ENCODE results near the gene UPP1.

Gene UPP1

DNA sequence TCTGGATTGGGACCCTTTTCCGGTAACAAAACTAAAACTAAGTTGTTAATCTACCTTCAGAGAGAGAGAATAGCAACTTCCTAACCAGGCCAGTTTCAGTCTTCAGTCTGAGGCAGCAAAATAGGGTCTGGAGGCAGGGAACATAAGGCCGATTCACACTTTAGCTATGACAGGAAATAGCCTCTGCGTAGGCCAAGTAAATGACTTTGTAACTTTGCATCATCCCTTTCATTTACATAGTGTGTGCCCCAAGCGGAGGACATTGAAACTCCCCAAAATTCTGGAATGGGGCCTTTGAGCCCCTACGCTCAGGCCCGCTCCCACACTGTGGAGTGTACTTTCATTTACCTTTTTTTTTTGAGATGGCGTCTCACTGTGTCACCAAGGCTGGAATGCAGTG lies 1.7 kb upstream of the UPP1 start:
- DNase-seq: no peak

DNA sequence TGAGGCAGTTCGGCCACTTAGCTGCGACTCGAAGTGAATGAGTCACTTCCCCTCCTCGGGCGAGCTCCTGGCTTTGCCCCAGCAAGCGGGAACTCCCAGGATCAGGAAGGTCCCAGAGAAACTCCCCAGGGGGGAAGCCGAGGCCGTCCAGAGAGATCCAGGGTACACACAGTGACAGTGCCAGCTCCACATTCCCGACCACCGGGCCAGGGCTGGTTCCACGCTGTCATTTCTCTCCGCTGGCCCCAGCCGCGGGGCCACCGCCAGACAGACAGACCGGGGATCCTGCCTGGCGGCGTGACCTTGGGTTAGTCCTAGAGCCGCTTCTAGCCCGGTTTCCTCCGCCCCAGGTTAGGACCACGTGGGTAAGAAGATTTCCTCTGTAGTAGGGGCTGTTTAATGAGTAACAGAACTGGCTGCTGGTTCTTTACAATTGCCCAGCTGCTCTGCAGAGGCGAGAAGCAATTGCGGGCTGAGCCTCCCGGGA lies 463 bp upstream of the UPP1 start:
- peak; percentile 91 to 96 for DNase-seq

DNA sequence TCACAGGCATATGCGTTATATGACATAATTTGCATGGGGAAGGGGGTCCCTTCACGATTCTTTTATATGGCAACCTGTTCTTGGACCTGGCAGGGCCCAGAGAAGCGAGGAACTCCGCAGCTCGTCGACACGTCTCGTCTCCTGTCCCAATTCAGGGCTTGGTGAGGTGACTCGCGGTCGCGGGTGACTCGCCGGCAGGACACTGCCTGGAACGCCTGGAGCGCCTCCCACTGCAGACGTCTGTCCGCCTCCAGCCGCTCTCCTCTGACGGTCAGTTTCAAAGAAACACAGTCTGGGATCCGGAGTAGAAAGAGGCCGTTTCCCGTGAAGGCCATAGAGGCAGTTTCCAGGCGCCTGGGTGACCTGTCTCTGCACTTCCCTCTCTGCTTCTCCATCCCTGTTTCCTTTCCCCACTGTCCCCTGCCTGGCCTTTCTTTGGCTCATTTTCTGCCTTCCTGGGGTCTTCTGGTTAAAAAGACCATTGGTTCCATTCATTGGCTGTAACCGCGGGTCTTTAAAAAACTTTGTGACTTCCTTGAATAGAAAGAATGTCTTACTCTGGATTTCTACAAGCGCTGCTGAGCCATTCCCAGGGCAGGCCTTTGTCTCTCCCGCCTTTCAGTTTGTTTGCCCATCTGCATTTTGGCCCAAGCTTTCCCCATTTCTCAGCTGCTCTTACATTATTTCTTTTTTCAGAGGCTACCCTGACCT lies 1.2 kb downstream of the UPP1 start:
- no peak for DNase-seq

DNA sequence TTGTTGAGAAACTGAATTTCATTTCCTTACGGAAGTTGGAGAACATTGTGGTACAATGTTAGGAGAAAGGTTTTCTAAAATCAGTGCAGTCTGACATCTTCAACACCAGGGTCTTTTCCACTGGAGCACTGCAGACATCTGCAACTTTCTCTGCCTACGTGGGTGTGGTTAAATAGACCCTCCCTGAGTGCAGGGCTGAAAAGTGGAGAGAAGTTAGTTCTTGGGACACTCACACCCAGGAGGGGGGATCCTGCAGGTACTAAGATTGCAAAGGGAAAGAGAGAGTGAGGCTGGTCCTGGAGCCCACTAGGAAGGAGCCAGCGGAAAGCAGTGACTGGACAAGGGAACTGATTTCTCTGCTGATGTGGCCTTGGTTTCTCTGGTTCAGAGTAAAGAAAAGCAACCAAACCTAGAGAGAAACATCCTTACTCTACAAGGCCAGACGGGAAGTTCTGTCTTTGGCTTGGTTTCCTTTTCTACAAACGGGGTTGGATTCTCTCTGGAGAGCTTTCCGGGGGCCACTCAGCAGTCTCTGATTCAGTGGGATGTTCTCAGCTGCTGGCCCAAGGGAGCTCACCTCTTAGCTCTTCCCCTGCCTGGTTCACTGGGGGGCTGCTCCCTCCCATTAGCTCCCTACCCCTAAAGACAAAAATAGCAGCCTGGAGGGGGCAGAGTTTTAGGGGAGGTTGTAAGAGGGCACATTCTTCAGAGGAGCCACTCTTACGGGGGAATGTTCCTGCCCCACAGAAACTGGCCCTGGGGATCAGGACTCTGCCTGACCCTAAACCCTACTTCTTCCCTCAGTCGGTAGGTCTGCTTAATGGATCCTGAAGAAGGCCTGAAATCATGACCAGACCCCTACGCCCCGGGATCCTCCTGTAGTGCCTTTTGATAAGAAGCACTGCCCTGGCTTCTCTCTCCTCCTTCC lies 2.7 kb downstream of the UPP1 start:
- no peak for DNase-seq

DNA sequence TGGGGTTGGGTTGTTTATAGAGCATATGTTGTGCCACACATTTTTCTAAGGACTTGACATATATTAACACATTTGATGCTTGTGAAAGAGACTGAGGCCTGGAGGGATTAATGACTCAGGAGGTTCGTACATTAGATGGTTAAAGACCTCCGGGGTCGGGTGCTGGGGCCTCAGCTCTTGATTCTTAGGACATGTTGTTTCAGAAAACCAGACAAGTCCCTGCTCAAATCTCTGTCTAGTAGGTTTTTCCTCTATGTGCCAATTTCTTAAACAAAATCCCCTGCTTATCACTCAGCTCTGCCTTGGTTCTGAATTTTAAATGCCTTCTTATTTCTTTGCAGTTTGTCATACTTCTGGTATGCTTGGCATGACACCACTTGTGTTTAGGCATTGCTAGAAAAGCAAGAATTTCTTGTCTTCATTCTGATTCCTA lies 5.8 kb downstream of the UPP1 start:
- no peak for DNase-seq

DNA sequence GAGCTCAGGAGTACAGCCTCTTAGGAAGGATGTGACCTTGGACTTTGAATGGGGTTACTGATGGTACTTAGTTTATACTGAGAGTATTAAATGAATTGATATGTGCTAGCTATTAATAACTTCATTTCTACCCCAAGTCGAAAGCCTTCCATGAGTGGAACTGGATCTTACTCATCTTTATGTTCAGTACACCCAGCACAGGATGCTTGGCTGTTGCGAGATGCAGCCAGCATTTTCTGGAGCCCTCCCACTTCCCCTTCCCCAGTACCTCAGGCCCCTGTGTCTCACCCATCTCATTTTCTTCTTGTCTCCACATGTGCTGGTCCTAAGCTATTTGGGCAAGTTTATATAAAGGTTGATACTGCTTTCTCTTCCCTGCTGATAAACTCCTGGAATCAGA lies 7.2 kb downstream of the UPP1 start:
- DNase-seq: peak in 1 of 2 donors; percentile 69

DNA sequence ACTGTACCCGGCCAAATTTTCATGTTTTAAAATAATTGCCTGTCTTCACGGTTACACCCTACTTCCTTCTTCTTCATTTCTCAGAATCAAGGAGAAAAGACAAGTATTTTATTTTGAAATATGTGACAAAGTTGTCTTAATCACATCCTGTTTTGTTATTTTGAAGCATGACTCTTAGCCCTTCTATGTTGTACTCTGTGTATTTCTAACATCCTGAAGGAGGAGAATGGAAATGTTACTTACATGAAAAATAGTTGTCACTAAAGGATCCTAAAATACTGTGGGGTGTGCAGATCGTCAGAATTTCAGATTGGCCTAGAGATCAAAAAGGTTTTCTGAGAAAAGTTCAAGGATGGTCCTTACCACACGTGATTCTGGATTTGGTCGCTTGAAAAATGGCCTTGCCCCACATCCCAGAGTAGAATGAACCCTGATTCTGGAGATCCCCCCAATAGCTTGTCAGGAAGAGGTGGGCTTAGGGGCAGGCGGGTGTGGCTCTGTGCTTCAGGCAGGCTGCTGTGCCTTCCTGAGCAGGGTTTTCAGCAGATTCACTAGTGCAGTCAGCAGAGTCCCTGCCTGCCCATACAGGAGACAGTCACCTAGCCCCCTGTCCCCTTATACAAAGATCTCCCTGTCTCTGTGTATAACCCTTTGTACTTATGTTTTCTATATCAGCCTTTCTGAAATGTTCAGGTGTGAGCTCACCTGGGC lies 8.6 kb downstream of the UPP1 start:
- DNase-seq: peak in 1 of 2 donors; percentile 60

DNA sequence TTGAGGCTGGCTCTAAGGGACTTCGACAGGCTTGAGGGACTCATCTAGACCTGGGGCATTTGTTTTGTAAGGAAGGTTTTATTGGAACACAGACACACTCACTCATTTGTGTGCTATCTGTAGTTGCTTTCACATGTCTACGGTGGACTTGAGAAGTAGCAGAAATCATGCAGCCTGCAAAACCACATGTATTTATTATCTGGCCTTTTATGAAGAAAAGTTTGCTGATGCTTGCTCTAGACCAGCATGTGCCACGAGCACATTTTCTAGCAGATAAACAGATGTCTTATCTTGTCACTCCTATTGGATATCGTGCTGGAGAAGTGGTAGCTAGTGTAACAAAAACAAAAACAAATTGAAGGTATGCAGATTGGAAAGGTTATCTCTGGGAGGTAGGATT lies 9.8 kb downstream of the UPP1 start:
- DNase-seq: no peak

DNA sequence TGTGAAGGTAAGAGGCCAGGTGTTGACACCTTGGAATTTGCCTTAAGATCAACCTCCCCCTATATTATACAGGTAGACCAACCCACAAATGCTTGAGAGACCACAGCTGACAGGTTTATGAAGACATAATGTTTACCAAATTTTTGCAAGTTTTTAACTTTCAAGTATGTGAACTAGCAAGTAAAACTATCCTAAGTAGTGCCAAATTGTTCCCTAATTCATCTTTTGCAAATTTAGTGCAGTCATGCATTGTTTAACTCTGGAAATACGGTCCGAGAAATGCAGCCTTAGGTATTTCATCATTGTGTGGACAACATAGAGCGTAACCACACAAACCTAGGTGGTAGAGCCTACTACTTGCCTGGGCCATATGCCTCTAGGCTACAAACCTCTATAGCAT lies 10.7 kb downstream of the UPP1 start:
- no peak for DNase-seq

DNA sequence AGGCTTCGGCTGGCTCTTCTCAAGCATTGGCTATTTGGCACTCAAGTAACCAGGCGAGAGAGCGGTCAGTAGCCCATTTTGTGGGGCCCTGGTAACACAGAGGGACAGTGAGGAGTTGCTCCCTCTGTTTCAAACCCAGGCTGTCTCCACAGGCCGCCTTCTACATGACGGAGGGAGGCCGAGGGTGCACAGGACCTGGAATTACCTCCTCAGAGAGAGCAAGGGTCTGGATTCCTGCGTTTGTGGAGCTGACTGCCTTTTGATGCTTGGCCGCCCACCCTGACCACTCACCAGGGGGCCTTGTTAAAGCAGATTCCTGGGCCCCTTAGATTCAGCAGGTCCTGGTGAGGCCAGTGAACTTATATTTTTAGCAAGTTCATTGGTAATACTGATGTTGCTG lies 12.3 kb downstream of the UPP1 start:
- DNase-seq: no peak

DNA sequence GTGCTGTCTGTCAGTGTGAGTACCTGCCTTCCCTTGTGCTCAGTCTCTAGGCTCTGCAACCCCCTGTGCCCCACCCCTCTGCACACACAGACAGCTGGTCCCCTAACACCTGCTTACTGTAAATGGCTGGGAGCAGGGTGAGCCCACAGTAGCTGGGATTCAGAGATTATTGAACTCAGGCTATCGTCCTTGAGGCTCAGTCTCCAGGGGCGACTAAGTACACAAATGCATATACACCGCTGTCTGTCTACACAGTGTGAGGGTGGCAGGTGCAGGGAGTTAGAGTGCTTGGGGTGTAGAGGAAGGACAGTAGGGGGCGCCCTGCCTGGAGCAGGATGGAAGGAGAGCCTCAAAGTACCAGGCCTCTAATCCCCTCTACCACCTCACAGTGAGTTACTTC lies 12.9 kb downstream of the UPP1 start:
- no peak for DNase-seq

DNA sequence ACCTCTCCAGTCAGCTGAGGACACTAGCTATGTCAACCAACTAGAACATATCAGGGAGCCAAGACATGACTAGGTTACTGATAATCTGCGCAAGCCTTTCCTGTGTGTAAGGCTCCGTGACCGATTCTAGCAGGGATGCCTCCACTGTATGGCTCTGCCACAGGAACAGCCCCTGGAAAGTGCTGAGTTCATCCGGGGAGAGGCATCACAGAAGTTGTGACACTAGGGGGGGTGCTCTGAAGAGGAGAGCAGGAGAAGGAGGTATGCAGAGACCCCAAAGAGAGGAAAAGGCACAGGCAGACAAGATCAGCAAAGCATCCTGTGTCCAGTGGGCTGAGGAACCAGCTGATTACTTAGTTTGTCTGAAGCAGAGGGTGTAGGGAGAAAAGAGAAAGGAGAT lies 13.5 kb downstream of the UPP1 start:
- DNase-seq: no peak

DNA sequence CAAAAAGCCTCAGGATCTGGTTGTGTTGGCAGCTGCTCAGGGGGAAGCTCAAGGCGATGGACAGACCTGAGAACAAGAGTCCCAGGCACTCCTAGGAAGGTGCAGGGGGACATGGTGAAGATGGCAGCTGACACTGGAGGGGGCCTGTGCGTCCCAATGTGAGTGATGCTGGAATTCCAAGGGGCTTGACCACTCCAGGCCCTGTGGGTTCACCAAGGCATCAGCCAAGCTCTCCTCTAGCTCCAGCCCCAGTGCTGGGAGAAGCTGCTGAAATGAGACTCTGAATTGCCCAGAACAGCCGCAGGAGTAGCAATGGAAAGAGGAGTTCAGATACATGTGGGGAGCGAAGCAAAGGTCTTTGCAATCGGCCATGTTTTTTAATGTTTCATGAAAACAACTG lies 16.0 kb downstream of the UPP1 start:
- no peak for DNase-seq

DNA sequence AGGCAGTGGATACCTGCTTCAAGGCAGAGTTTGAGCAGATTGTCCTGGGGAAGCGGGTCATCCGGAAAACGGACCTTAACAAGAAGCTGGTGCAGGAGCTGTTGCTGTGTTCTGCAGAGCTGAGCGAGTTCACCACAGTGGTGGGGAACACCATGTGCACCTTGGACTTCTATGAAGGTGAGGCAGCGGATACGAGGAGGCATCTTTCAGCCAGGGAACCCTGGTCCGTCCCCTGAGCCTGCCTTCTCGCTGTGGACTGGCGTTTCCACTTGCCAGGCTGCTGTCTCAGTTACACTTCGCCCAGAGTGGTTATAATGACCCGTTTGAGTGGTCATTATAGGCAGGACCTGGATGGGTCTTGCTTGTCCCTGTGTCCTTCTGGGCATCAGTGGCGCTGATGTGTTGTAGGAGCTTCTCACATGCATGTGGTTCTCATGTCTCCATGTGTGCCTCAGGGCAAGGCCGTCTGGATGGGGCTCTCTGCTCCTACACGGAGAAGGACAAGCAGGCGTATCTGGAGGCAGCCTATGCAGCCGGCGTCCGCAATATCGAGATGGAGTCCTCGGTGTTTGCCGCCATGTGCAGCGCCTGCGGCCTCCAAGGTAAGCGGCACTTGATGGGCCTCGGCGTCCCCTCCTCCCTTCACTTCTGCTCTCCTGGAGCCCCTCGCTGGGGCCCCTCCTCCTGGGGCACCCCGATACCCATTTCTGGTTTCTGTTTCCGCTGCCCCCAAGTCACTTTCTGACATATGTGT lies 18.0 kb downstream of the UPP1 start:
- no peak for DNase-seq

DNA sequence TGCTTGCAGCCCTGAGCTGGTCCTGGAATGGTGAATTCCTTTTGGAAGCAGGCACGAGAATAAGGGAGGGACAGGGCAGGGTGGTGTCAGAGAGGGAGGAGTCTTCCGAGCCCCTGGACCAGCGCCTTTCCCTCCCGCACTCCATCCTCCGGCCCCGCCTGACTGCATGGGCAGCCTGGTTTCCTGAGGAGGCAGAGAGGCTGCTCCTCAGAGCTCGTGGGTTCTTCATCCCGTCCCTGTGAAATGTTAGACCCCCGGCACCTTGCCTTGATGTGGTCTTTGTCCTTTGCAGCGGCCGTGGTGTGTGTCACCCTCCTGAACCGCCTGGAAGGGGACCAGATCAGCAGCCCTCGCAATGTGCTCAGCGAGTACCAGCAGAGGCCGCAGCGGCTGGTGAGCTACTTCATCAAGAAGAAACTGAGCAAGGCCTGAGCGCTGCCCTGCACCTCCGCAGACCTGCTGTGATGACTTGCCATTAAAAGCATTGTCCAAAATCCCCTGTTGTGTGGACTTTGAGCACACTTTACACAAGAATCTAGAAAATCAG lies 18.9 kb downstream of the UPP1 start:
- DNase-seq: no peak

DNA sequence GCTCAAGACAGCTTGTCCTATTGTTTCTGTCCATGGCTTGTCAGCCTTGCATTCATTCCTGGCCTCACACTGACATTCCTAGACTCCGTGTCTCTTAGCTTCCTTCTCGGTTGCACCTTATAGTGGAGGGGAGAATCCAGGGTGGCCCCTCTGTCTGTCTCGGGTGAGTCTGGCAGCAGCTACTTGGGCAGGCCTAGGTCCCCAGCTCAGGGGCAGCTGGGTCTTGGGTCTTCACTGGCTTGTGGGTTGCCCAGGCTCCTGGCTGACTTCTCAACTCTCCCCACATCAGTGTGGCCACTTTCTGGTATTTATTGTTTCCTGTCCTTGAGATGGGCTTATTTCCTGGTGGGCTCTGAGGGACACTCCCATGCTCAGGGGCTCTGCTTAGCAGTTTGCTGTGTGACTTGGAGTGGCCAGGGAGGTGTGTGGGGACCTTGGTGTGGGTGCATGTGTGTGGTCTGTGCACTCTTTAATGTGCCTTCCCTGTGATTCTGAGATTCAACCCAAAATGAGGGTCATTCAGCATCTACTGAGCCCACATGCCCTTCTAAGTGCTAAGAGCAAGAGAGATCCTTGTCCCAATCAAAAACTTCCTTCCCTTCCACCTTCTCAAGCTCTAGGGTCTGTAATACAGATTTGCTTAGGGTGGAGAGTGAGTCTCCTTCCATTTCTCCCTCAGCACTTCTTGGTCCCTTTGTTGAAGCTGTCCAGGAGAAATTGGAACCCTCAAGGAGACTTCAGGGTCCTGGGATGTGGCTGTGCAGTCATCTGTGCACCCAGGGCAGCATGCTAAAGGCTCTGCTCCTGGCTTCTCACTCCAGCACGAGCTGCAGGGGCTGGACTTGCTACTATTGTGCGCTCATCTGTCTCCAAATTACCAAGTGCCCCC lies 20.1 kb downstream of the UPP1 start:
- DNase-seq: no peak

DNA sequence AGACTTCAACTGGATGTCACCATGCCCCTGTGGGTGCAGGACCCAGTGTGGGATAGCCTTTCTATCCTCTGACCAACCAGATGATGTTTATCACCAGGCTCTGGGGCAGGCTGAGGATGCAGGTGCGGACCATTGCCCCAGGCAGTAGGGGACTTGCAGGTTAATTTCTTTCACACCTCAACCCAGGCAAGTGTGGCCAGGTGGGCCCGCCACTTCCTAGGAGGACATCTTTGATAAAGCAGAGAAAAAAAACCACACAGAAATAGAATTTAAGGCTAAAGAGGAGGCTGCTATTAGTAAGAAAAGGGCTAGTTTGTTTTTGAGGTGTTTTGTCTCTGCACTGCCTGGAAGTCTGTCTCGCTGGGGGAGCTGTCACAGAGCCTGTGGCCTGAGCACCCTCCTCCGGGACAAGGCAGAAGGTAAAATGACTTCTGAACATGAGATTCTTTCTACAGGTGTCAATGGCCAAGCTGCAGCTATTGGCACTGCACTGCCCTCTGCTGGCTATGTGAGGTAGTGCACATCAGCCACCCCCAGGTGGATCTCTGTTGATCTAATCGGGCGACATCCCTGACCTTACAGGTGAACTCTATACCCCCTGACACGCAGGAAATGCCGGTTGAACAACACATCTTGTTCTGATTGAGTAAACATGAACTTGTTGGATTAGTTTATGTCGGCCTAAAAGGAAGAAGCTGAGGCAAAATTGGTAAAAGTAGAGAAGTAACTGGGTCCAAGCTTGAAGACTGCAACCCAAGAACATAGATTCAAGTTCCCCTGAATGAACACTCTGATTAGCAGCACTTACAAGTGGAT lies 21.0 kb downstream of the UPP1 start:
- DNase-seq: peak; percentile 37 to 40

DNA sequence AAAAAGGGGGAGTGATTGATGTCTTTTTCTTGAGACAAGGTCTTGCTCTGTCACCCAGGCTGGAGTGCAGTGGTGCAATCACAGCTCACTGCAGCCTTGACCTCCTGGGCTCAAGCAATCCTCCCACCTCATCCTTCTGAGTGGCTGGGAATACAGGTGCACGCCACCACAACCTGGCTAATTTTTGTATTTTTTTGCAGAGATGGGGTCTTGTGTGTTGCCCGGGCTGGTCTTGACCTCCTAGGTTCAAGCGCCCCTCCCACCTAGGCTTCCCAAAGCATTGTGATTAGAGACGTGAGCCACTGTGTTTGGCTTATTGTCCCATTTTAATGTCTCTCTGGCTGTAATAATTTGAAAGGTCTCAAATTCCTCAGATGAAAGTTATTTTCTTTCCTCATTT lies 21.8 kb downstream of the UPP1 start:
- no peak for DNase-seq

DNA sequence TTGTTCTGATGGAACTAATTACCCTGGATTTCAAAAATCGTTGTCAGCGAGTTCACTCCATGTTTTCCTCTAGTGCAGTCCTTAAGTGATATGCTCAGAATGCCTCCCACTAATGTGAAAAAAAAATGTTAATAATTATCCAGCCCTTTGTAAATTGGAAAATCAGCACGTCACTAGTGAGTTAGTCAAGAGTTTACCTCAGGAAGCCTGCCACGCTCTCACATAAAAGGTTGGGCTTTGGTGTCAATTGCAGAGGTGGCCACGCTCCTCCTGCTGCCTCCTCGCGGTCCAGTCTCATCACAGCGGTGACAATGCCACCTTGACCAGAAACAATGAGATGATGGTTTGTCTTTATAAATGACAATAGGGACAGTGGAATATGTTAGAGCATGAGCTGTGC lies 22.5 kb downstream of the UPP1 start:
- no peak for DNase-seq

DNA sequence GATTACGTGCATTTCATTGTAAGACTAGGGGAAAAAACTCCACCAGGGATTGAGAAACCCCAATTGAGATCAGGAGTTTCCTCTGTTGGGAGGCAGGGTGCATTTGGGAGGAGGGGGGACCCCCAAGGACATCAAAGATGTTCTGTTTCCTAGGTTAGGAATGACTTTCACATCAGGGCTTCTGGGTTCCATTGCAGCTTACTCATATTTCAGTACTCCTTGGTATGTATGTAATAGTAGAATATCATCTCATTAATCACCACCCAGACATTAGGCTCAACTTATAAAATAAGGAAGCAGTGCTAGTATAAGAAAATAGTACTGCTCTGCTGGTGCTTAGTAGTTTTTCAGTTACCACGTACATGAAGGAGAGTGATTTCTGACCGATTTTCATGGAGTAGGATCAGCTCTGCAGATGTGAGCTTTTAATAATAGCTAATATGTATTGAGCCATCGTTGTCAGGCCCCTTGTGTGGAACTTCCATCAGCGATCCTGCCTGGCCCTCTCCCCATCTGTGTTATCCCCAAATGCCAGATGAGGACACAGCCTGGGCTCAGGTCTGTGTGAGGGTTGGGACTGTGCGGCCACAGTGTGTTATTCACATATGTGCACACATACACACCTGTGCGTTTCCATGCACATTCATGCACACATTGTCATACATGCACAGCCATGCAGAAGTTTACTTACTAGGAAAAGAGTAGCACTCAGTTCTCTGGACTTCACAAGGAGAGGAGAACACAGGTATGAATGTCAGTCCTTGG lies 23.5 kb downstream of the UPP1 start:
- no peak for DNase-seq
